ENCODE measurements around the gene SNX25.

DNA sequence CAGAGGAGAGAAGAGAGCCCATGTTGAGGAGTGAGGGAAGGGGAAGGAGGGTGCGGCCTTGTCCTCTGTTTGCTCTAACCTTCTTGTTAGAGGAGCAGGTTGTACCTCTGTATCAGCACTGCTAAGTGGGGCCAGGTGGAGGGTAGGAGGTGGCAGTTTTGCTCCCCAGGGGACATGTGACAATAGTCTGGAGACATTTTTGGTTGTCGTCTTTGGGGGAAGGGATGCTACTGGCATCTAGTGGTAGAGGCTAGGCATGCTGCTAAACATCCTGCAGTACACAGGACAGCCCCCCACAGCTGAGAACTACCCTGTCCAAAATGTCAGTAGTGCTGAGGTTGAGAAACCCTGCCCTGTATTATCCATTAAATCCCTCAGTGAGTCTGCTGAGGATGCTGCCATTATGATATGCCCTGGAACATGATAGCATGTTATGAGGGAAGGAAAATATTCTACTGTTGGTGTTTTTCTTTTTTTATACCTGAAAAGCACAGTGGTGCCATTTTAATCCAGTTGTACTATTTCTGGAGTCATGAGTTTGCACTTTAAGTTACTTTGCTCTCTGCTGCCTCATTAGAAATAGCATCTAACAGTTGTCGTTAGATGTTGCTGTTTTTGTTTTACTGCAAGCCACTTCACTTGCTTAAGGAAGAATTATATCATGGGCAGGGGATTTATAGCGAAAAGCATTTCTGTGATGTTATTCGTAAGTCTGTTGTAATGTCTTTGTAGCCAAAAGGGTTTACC is 95.7 kb downstream of the SNX25 start:
- TF ChIP-seq, protein P1, sequence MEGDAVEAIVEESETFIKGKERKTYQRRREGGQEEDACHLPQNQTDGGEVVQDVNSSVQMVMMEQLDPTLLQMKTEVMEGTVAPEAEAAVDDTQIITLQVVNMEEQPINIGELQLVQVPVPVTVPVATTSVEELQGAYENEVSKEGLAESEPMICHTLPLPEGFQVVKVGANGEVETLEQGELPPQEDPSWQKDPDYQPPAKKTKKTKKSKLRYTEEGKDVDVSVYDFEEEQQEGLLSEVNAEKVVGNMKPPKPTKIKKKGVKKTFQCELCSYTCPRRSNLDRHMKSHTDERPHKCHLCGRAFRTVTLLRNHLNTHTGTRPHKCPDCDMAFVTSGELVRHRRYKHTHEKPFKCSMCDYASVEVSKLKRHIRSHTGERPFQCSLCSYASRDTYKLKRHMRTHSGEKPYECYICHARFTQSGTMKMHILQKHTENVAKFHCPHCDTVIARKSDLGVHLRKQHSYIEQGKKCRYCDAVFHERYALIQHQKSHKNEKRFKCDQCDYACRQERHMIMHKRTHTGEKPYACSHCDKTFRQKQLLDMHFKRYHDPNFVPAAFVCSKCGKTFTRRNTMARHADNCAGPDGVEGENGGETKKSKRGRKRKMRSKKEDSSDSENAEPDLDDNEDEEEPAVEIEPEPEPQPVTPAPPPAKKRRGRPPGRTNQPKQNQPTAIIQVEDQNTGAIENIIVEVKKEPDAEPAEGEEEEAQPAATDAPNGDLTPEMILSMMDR (IDR thresholded peaks at IDR 0.05) = peak in 1 of 6 experiments; percentile 8
- TF ChIP-seq POLR2A (IDR thresholded peaks at IDR 0.05) = no peak

All from esophagus squamous epithelium (tissue), 4 donors.